HS-5 (cell line): ENCODE measurements around the gene OR2C3.
"Not testable (repeated sequence)": the region's sequence is repeated elsewhere in the genome, so short reads cannot be mapped to it uniquely, and the experiment has no call there.

ENCODE experiments used
- DNase-seq: peaks from one replicate; pipeline ENCODE4 v3.0.0-alpha.2; 2012; ENCODE audit warnings: low read depth

The OR2C3 gene

GRCh38 chr1:247536340-247536739 is at the start of gene OR2C3:
Gene OR2C3, minus strand, starts transcription at chr1:247536440. Its CDS starts 3,929 bp downstream, at chr1:247532511.
- DNase-seq = no peak

- DNase-seq = no peak
Measured at GRCh38 chr1:247578946-247579460, 42.8 kb upstream of the OR2C3 start.

DNA sequence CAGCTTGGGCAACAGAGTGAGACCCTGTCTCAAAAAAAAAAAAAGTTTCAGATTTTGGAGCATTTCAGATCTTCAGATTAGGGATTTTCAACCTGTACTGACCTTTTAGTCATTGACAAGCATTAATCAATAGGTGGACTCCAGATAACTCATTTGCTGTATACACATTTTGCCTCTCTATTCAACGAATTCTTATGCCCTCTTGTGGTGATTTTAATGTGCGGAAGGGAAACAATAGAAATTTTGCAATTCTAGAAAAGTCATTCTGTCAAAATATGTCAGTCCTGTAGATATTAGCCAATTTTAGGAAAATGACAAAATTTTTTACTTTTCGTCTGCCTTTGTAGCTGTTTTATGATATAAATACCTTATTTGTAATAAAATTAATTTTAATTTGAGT is 40.3 kb upstream of the OR2C3 start:
- no peak for DNase-seq

- DNase-seq = no peak
Measured at GRCh38 chr1:247574664-247575063, 38.4 kb upstream of the OR2C3 start.

GRCh38 chr1:247574236-247574635 is 38.0 kb upstream of the OR2C3 start:
- DNase-seq = no peak

- DNase-seq = no peak
Measured at GRCh38 chr1:247562198-247562597, 26.0 kb upstream of the OR2C3 start.

DNA sequence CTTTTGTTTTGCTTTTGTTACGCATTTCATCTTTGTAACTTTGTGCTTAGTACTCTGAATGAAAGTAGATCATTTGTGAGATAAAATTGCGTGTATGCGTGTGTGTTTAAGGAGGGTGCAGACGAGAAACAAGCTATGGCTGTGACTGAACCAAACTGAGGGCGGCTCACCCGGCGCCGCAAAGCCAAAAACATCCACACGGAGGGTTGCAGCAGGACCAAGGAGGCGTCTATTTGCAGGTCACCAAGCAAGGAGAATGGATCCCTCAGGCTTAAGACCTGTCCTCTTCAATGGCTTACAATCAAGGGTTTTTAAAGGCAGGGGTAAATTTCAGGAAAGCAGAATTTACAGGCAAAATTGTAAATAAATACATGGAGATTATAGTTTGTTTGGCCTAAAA is 25.5 kb upstream of the OR2C3 start:
- DNase-seq = no peak

GRCh38 chr1:247557926-247558674 is 21.9 kb upstream of the OR2C3 start:
- no peak for DNase-seq

- no peak for DNase-seq
Measured at GRCh38 chr1:247552231-247552630, 16.0 kb upstream of the OR2C3 start.

DNA sequence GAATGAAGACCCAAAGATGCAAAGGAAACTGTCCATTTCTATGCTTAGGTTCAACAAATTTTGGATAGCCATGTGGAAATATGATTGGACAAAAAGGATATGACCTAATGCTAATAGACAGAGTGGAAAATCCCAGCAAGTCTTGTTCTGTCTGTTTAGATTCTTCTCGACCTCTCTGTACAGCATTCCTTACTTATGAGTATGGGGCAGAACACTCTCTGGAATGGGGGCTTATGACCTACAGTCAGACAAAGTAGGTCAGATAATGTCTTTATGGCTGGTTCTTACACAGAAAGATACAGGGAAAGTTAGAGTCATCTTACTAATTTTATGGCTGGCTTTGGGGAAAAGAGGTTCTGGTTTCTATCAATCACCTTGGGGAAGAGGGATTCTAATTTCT is 15.5 kb upstream of the OR2C3 start:
- DNase-seq = no peak

GRCh38 chr1:247548769-247549182 is 12.5 kb upstream of the OR2C3 start, which contains the start of gene GCSAML:
Gene GCSAML, plus strand, starts transcription at chr1:247549134. Its CDS starts 58 bp downstream, at chr1:247549192.
- DNase-seq = no peak

GRCh38 chr1:247548092-247548491 is 11.9 kb upstream of the OR2C3 start:
- DNase-seq = no peak

DNA sequence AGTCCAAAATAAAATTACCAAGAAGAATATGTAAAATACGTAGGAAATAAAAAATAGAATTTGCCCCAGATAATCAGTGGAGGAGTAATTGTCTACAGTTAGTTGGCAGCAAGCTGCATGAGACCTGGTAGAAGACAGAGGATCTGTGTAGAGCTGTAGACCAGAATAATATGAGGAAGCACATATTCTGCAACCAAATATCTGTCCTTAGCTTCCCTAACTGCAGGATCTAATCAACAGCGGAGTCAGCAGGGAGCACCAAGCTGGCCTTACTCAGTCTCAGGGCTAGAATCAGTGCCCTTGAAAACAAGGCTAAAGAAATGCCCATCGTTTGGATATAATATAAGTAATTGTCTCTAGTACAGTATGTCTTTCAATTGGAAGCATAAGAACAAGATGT is 6.6 kb upstream of the OR2C3 start:
- DNase-seq = no peak

GRCh38 chr1:247540581-247540980 is 4.3 kb upstream of the OR2C3 start:
- no peak for DNase-seq

DNA sequence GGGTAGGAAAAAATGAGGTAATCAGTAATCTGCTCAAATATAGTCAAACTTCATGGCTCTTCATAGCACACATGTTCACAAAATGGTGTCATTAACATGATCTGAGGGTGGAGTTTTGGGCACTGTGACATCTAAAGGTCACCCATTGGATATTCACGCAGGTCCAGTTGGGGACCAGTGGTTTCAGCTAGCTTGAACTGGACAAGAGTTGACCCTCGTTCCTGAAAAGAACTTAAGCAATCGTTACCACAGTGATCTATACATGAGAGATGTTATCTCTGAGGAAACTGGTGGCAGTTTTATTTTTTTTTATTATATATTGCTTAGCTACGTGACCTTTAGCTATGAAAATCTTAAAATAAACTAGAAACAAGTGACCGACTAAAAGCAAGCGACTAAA is 3.0 kb upstream of the OR2C3 start:
- no peak for DNase-seq

- DNase-seq = no peak
Measured at GRCh38 chr1:247538561-247538960, 2.3 kb upstream of the OR2C3 start.

GRCh38 chr1:247535402-247535801 is 838 bp downstream of the OR2C3 start:
- DNase-seq = no peak

DNA sequence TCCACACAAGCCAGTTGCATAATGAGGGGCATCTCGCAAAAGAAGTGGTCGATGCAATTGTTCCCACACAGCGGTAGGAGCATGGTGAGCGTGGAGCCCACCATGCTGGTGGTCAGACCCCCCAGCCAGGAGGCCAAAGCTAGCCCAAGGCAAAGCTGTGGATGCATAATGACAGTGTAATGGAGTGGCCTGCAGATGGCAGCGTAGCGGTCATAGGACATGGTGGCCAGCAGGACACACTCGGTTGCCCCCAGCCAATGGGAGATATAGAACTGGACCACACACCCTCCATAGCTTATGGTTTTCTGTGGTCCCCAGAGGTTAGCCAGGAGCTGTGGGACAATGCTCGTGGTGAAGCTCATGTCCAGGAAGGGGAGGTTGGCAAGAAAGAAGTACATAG is 4.3 kb downstream of the OR2C3 start:
- DNase-seq = no peak

GRCh38 chr1:247530785-247531184 is 5.5 kb downstream of the OR2C3 start:
- no peak for DNase-seq

GRCh38 chr1:247529771-247530355 is 6.4 kb downstream of the OR2C3 start:
- DNase-seq = no peak

DNA sequence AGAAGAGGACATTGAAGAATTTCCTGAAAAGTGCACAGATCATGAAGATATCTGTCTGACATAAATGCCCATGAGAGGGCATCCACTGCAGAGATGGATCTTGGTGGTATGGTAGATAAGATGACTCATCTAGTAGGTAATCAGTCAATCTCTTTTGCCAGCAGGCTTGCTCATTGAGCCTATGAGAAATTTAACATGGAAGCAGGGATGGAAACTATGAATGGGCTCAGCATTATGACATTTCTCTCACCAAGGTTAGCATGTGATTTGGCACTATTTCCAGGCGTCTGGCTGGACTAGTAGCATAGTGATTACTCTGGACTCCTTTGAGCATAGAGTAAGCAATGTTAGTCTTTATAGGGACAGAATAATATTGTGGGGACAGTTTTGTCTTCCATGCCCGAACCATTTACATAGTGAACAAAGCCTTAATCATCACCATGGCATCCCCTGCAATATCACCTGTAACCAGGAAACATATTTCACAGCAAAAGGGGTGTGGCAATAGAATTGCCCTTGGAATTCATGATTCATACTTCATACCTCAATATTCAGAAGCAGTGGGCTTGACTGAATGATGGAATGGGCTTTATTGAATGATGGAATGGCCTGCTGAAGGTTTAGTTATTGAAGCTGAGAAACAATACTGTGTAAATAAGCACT is 7.3 kb downstream of the OR2C3 start:
- no peak for DNase-seq

DNA sequence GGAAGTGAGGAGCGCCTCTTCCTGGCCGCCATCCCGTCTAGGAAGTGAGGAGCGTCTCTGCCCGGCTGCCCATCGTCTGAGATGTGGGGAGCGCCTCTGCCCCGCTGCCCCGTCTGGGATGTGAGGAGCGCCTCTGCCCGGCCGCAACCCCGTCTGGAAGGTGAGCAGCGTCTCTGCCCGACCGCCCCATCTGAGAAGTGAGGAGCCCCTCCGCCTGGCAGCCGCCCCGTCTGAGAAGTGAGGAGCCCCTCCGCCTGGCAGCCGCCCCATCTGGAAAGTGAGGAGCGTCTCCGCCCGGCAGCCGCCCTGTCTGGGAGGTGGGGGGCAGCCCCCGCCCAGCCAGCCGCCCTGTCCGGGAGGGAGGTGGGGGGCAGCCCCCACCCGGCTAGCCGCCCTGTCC is 14.4 kb downstream of the OR2C3 start:
- DNase-seq = not testable (repeated sequence)

DNA sequence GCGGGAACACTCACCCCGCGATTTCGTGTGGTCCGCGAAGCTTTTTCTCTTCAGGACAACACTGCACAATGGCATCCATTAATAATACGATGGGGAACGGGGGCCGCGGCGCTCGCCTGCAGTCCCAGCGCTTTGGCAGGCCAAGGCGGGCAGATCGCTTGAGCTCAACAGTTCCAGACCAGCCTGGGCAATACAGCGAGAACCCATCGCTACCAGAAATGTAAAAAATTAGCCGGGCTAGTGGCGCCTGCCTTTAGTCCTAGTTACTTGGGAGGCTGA is 17.7 kb downstream of the OR2C3 start:
- no peak for DNase-seq
